C4-2B (cell line): ENCODE results near the gene FAM117A.

Experiments
- H3K27ac ChIP-seq: fragments of 450-650 bp; 2 replicates; pipeline ENCODE4 v1.5.1; 2017
- CTCF ChIP-seq: fragments of 450-650 bp; conservative IDR thresholded peaks from 2 replicates; pipeline ENCODE4 v1.5.1; 2017; ENCODE audit warnings: mild to moderate bottlenecking
- ZFX ChIP-seq: fragments of 450-650 bp; IDR thresholded peaks from 2 replicates; pipeline ENCODE4 v1.6.1; 2017

FAM117A gene

GRCh38 chr17:49742166-49742638 is 21.7 kb downstream of the FAM117A start:
- TF ChIP-seq CTCF (no peak), ZFX (no peak)
- H3K27ac ChIP-seq = no peak overlapping the region

GRCh38 chr17:49741692-49742076 is 22.2 kb downstream of the FAM117A start:
- H3K27ac ChIP-seq = no peak overlapping the region
- TF ChIP-seq CTCF (no peak), ZFX (no peak)

GRCh38 chr17:49741009-49741691 is 22.8 kb downstream of the FAM117A start:
- H3K27ac ChIP-seq = no peak overlapping the region
- TF ChIP-seq ZFX (no peak), CTCF (no peak)

- H3K27ac ChIP-seq = no peak overlapping the region
- TF ChIP-seq ZFX (no peak), CTCF (no peak)
These were observed 24.2 kb downstream of the FAM117A start for GRCh38 chr17:49739641-49740271.

GRCh38 chr17:49738456-49739163 is 25.3 kb downstream of the FAM117A start:
- H3K27ac ChIP-seq = no peak overlapping the region
- TF ChIP-seq ZFX = no peak
- no peak for TF ChIP-seq CTCF

- no peak overlapping the region for H3K27ac ChIP-seq
- TF ChIP-seq CTCF (no peak), ZFX (no peak)
These were observed 29.1 kb downstream of the FAM117A start for GRCh38 chr17:49734515-49735490.
